Mesothelial cell of epicardium (in vitro differentiated cells): Measurements from ENCODE around the gene DCHS1. TPM values are rescaled to one million over a fixed set of nuclear protein-coding genes. Genes with fewer than 3 reads are reported as not detected.

Experiments used
- DNase-seq, 2 experiments: peaks; one replicate each; pipeline ENCODE4 v3.0.0; 2021; ENCODE audit warnings: low spot score in 2 of 2; ENCODE audit not compliant: unreplicated experiment in 2 of 2
- H3K27ac Mint-ChIP-seq: 2 replicates; pipeline ENCODE4 v1.8.0; 2021; ENCODE audit warnings: mixed read lengths
- H3K27me3 Mint-ChIP-seq: 2 replicates; pipeline ENCODE4 v1.8.0; 2021; ENCODE audit warnings: low read depth, mixed read lengths
- H3K36me3 Mint-ChIP-seq: 2 replicates; pipeline ENCODE4 v1.8.0; 2021; ENCODE audit warnings: mixed read lengths
- H3K4me1 Mint-ChIP-seq: 2 replicates; pipeline ENCODE4 v1.8.0; 2021; ENCODE audit warnings: mixed read lengths
- H3K4me3 Mint-ChIP-seq: 2 replicates; pipeline ENCODE4 v1.8.0; 2021; ENCODE audit warnings: mild to moderate bottlenecking, moderate library complexity, mixed read lengths
- H3K9me3 Mint-ChIP-seq: 2 replicates; pipeline ENCODE4 v1.8.0; 2021; ENCODE audit warnings: mixed read lengths
- CTCF ChIP-seq: fragments of 200-600 bp; sonication (generic); IDR thresholded peaks from one replicate; pipeline ENCODE4 v1.5.0; 2021; ENCODE audit warnings: antibody characterized with exemption; ENCODE audit not compliant: unreplicated experiment
- total RNA-seq: library from RNA; stranded (reverse); gene quantifications from 3 replicates; pipeline ENCODE4 v1.2.1, GENCODE V29; 2021

DCHS1 gene
- total RNA-seq, 1 donor from 2014 or later, result 81.2 TPM

DNA sequence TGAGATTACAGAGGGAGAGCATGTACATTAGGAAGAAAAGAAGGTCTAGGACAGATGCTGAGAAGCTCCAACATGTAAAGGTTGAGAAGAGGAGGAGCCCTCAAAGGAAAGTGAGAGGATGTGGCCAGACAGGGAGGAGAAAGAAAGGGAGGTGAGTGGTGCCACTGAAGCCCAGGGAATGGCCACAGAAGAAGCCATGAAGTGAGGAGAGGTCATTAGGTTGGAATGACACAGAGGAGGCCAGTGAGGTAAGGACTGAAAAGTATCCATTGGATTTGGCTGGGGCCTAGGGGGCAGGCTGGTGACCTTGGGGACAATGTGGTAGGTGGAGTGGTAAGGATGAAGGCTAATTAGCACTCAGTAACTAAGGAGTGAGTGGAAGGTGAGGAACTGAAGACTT is 3.0 kb upstream of the DCHS1 start:
- no peak for TF ChIP-seq CTCF
- H3K4me1 Mint-ChIP-seq, result peaks cover 12% of the 10 kb centered on the region
- H3K27me3 Mint-ChIP-seq, result peaks cover 24% of the 10 kb centered on the region
- H3K36me3 Mint-ChIP-seq, result no peaks in the 10 kb centered on the region
- H3K27ac Mint-ChIP-seq, result no peak overlapping the region
- DNase-seq, result no peak
- H3K4me3 Mint-ChIP-seq, result no peak overlapping the region
- no peaks in the 10 kb centered on the region for H3K9me3 Mint-ChIP-seq

- peaks cover 18% of the 10 kb centered on the region for H3K27me3 Mint-ChIP-seq
- no peaks in the 10 kb centered on the region for H3K36me3 Mint-ChIP-seq
- peak overlapping the region; percentile 76 for H3K4me3 Mint-ChIP-seq
- DNase-seq, result no peak
- TF ChIP-seq CTCF, result no peak
- H3K9me3 Mint-ChIP-seq, result no peaks in the 10 kb centered on the region
- H3K27ac Mint-ChIP-seq, result no peak overlapping the region
- H3K4me1 Mint-ChIP-seq, result peaks cover 12% of the 10 kb centered on the region
These were observed 1.7 kb upstream of the DCHS1 start for GRCh38 chr11:6657346-6657745.

DNA sequence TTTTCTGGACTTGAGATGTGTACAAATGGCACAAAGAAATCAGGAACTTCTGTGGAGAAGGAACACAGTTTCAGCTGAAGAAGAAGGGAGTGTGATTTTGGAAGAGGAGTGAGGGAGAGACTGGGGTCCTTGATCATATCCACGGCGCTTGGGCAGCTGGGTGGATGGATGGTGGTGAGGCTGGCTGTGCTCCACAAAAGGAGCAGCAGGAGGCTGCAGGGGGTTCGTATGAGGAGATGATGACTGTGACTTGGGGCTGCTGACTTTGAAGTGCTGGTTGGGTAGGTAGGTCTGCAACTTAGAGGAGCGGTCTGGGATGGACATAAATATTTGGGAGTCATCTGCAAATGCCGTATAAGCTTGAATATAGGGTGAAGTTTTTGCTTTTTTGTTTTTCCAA is 1.3 kb upstream of the DCHS1 start:
- DNase-seq, result no peak
- H3K4me3 Mint-ChIP-seq, result peak overlapping the region; percentile 76
- TF ChIP-seq CTCF, result no peak
- H3K4me1 Mint-ChIP-seq, result peaks cover 12% of the 10 kb centered on the region
- H3K27me3 Mint-ChIP-seq, result peaks cover 18% of the 10 kb centered on the region
- peak overlapping the region; percentile 83 for H3K27ac Mint-ChIP-seq
- no peaks in the 10 kb centered on the region for H3K36me3 Mint-ChIP-seq
- H3K9me3 Mint-ChIP-seq, result no peaks in the 10 kb centered on the region

DNA sequence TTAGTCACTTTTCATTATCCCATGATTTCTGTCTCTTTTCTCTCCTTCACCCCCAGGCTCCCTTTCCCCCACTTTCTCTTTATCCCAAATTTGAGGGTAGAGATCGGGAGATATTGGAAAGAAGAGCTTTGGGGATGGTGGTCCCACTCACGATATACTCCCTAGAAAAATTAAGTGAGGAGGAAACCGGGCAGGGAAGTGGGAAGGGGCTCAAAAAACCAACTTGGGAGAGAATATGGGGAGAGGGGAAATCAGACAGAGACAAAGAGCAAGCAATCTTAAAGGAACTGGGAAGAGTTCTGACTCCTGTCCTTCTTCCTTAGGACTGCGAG is 941 bp upstream of the DCHS1 start:
- H3K4me3 Mint-ChIP-seq, result peak overlapping the region; percentile 76
- H3K27me3 Mint-ChIP-seq, result peaks cover 18% of the 10 kb centered on the region
- TF ChIP-seq CTCF, result no peak
- peaks cover 12% of the 10 kb centered on the region for H3K4me1 Mint-ChIP-seq
- DNase-seq, result no peak
- no peaks in the 10 kb centered on the region for H3K9me3 Mint-ChIP-seq
- H3K27ac Mint-ChIP-seq, result peak overlapping the region; percentile 83
- no peaks in the 10 kb centered on the region for H3K36me3 Mint-ChIP-seq

DNA sequence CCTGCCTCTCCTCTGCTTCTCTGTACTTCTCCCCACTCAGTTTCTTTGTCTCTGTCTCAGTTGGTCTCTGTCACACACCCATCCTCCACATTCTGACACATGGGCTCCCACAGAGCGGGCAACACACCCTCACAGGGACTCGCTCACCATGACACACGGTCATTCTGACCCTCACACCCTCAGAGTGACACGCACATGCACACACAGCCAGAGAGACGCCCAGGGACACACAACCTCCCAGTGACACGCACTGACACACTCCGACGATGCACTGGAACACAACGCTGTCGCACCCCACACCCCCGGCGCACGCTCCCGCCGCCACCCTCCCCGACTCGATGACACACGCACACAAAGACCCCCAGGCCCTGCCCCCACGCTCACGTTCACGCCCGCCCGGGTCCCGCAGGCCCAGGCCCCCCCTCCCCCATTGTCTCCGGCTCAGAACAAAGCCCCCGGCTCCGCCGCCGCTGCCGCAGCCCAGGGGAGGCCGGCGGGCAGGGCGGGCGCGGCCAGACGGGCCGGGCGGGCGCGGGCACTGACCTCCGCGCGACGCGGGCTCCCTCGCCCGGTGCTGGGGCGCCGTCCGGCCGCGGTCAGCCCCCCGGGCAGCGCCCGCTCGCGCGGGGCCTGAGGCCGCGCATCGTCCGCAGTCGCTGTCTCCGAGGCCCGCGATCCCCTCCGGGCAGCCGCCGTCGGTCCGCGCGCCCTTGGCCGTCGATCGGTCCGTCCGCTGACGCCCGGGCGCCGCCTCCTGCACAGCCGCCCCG is 404 bp downstream of the DCHS1 start:
- H3K4me3 Mint-ChIP-seq, result no peak overlapping the region
- H3K27me3 Mint-ChIP-seq, result peaks cover 18% of the 10 kb centered on the region
- no peaks in the 10 kb centered on the region for H3K9me3 Mint-ChIP-seq
- H3K4me1 Mint-ChIP-seq, result peaks cover 12% of the 10 kb centered on the region
- TF ChIP-seq CTCF, result no peak
- no peak overlapping the region for H3K27ac Mint-ChIP-seq
- H3K36me3 Mint-ChIP-seq, result no peaks in the 10 kb centered on the region
- no peak for DNase-seq
